K562 (cell line): ENCODE results near the gene LAMA2. TPM values are rescaled to one million over a fixed set of nuclear protein-coding genes. Genes with fewer than 3 reads are reported as not detected.

ENCODE experiments used
- ATAC-seq: fragments of 200-7000 bp; cut with Tn5 transposase; 3 replicates; pipeline ENCODE4 v1.9.1; 2020; ENCODE audit warnings: moderate library complexity
- BruUV-seq: library from RNA; stranded (reverse); fragments of 400-500 nt; replicated peaks from 2 replicates; lab custom pipeline; 2021; lab: Mats Ljungman, UMichigan
- CTCF ChIA-PET: fragments of 300-600 bp; formaldehyde crosslinking; extraction: SDS; loops from one replicate; lab custom pipeline; 2021; ENCODE audit warnings: low intra/inter-chr PET ratio; lab: Yijun Ruan, JAX
- POLR2A ChIA-PET: fragments of 300-600, 350-650 bp; sonication (Branson Sonifier 250); formaldehyde crosslinking; extraction: SDS; loops from one replicate; lab custom pipeline; 2021; ENCODE audit warnings: antibody characterized with exemption, inconsistent platforms; lab: Yijun Ruan, JAX
- DNase-seq, 4 experiments: peaks; one replicate each; pipeline versions ENCODE4 v3.0.0 to v3.0.0-alpha.2; 2011 to 2018; ENCODE audit warnings: low spot score in 3 of 4, mixed read lengths in 3 of 4; ENCODE audit errors: extremely low read depth in 1 of 4
- FAIRE-seq: peaks from 2 replicates; lab custom pipeline; 2011; peaks lifted over from hg19 to GRCh38; lab: Jason Lieb, UNC
- H2AFZ ChIP-seq: 2 replicates; pipeline ENCODE4 v1.6.0; 2011; ENCODE audit warnings: low read depth, low read length, control low read depth, inconsistent platforms
- H3K27ac ChIP-seq: fragments of 200-600 bp; 3 replicates; pipeline ENCODE4 v1.8.0; 2011; ENCODE audit warnings: low read depth, mild to moderate bottlenecking, control low read depth, inconsistent platforms, low read length, moderate library complexity, mixed read lengths; ENCODE audit errors: extremely low read depth
- H3K27me3 ChIP-seq, 2 experiments: fragments of 300-600 bp in 1 of 2; 2 replicates in 1 of 2; 3 replicates in 1 of 2; pipeline versions ENCODE4 v1.6.0 to v1.8.0; 2011; ENCODE audit warnings: inconsistent platforms in 2 of 2, low read length in 2 of 2, mild to moderate bottlenecking in 1 of 2, mixed read lengths in 1 of 2, moderate library complexity in 1 of 2; ENCODE audit not compliant: control insufficient read depth in 2 of 2, insufficient read depth in 2 of 2
- H3K36me3 ChIP-seq: fragments of 300-600 bp; 3 replicates; pipeline ENCODE4 v1.8.0; 2011; ENCODE audit warnings: mild to moderate bottlenecking, low read length, inconsistent platforms; ENCODE audit not compliant: control insufficient read depth, insufficient read depth
- H3K4me1 ChIP-seq, 2 experiments: fragments of 200-600 bp in 1 of 2; replicated peaks in 1 of 2; 2 replicates in 1 of 2; 3 replicates in 1 of 2; pipeline versions ENCODE4 v1.5.1 to v1.8.0; 2011; ENCODE audit warnings: inconsistent platforms in 2 of 2, low read length in 2 of 2, mild to moderate bottlenecking in 1 of 2, mixed read lengths in 1 of 2, moderate library complexity in 1 of 2; ENCODE audit not compliant: control insufficient read depth in 2 of 2, insufficient read depth in 2 of 2
- H3K4me2 ChIP-seq: 2 replicates; pipeline ENCODE4 v1.6.1; 2011; ENCODE audit warnings: low read length, control low read depth, inconsistent platforms, mixed read lengths; ENCODE audit not compliant: insufficient read depth
- H3K4me3 ChIP-seq: fragments of 200-600 bp; sonication (generic), shearing (Covaris generic); 2 replicates; pipeline ENCODE4 v1.5.1; 2016; ENCODE audit warnings: control low read depth, inconsistent platforms
- H3K79me2 ChIP-seq: fragments of 200-600 bp; 3 replicates; pipeline ENCODE4 v1.8.0; 2011; ENCODE audit warnings: low read length, inconsistent platforms; ENCODE audit not compliant: control insufficient read depth, insufficient read depth
- H3K9ac ChIP-seq, 2 experiments: 2 replicates each; pipeline versions ENCODE4 v1.6.0 to v1.6.1; 2011; ENCODE audit warnings: low read depth in 2 of 2, low read length in 2 of 2, control low read depth in 1 of 2, inconsistent platforms in 1 of 2, mild to moderate bottlenecking in 1 of 2, mixed read lengths in 1 of 2; ENCODE audit not compliant: insufficient read depth in 1 of 2
- H3K9me1 ChIP-seq: one replicate; pipeline ENCODE4 v1.6.0; 2011; ENCODE audit warnings: inconsistent platforms, mild to moderate bottlenecking, low read length, moderate library complexity; ENCODE audit not compliant: control insufficient read depth, insufficient read depth
- H3K9me3 ChIP-seq: replicated peaks from 2 replicates; pipeline ENCODE4 v1.5.1; 2011; ENCODE audit warnings: low read depth, low read length, inconsistent platforms; ENCODE audit not compliant: control insufficient read depth, insufficient read depth
- H4K20me1 ChIP-seq: replicated peaks from 2 replicates; pipeline ENCODE4 v1.6.1; 2011; ENCODE audit warnings: low read length, inconsistent platforms, mixed read lengths; ENCODE audit not compliant: control insufficient read depth, insufficient read depth
- CXXC5 ChIP-seq: fragments of 250-450 bp; sonication (Bioruptor Pico); IDR thresholded peaks from 2 replicates; pipeline ENCODE4 v1.8.0; 2022; ENCODE audit warnings: inconsistent platforms, mild to moderate bottlenecking, moderate library complexity
- FOXA3 ChIP-seq, 2 experiments: fragments of 450-650 bp in 1 of 2; sonication (generic) in 1 of 2; formaldehyde crosslinking; IDR thresholded peaks in 1 of 2; conservative IDR thresholded peaks in 1 of 2; 2 replicates each; pipeline versions ENCODE4 v1.4.0 to v1.8.0; 2020 to 2022; ENCODE audit warnings: mild to moderate bottlenecking in 2 of 2, missing genetic modification reagents in 1 of 2
- GTF2E2 ChIP-seq: fragments of 200-800 bp; sonication (Bioruptor generic); IDR thresholded peaks from 2 replicates; pipeline ENCODE4 v1.6.1; 2016; ENCODE audit warnings: missing genetic modification characterization, missing compliant biosample characterization
- POLR2A ChIP-seq: fragments of 450-650 bp; conservative IDR thresholded peaks from 2 replicates; pipeline ENCODE4 v1.6.1; 2016
- SPI1 ChIP-seq: IDR thresholded peaks from 2 replicates; pipeline ENCODE4 v1.6.1; 2011; ENCODE audit warnings: low read depth, low read length, control low read depth, borderline replicate concordance
- ZNF263 ChIP-seq: sonication (generic); formaldehyde crosslinking; IDR thresholded peaks from 2 replicates; pipeline ENCODE4 v1.8.0; 2022; ENCODE audit warnings: mild to moderate bottlenecking, missing genetic modification reagents, borderline replicate concordance
- ZNF347 ChIP-seq: fragments of 450-650 bp; formaldehyde crosslinking; IDR thresholded peaks from 2 replicates; pipeline ENCODE4 v1.4.0; 2020; ENCODE audit warnings: low read depth, mild to moderate bottlenecking, moderate library complexity
- ZNF518B ChIP-seq: fragments of 250-450 bp; sonication (Bioruptor Pico); IDR thresholded peaks from 2 replicates; pipeline ENCODE4 v1.5.0; 2021; ENCODE audit warnings: mild to moderate bottlenecking, moderate library complexity
- WGBS: fragments of 100-300 bp; shearing (Covaris generic); methylation state at CpG from one replicate; pipeline ENCODE4 v1.1.6; 2016; ENCODE audit warnings: low coverage, mixed read lengths; ENCODE audit not compliant: insufficient coverage; ENCODE audit errors: missing lambda C conversion rate; 5-methylcytosine and 5-hydroxymethylcytosine counted together
- in situ Hi-C: fragments of 300-500 bp; cut with MboI; formaldehyde crosslinking; loops from 4 replicates; pipeline ENCODE4 v1.15.0; 2018; ENCODE audit warnings: inconsistent platforms, mixed read lengths
- intact Hi-C: fragments of 100-400 bp; cut with micrococcal nuclease; formaldehyde crosslinking; loops from 2 replicates; pipeline ENCODE4 v1.14.2; 2022
- polyA plus RNA-seq, 8 experiments: library from polyadenylated mRNA; depleted of rRNA in 4 of 8; stranded (reverse) in 5 of 8; unstranded in 3 of 8; fragments of >200 nt; fragmentation: Nextera tagmentation in 2 of 8; fragmentation: Illumina TruSeq in 1 of 8; extraction: Ambion mirVana in 2 of 8; extraction: Trizol in 1 of 8; gene quantifications; 2 replicates each; pipeline versions ENCODE4 v1.2.1 to v1.2.3, GENCODE V29; 2011 to 2014; ENCODE audit warnings: inconsistent platforms in 1 of 8, missing spikeins in 1 of 8
- total RNA-seq, 7 experiments: library from RNA; depleted of rRNA in 6 of 7; stranded (reverse); fragments of >200 nt in 6 of 7; fragmentation: Illumina TruSeq in 2 of 7; extraction: Trizol in 2 of 7; gene quantifications; 2 replicates each; pipeline versions ENCODE4 v1.2.1 to v1.2.3, GENCODE V29; 2011 to 2021; ENCODE audit warnings: low replicate concordance in 1 of 7
- TF ChIP-seq, protein P1 (sequence below): sonication (generic); formaldehyde crosslinking; IDR thresholded peaks from 2 replicates; pipeline ENCODE4 v1.8.1; 2022; ENCODE audit warnings: missing genetic modification reagents

The LAMA2 gene
- total and polyA plus RNA-seq, 9 of the 15 experiments (the other 6 are each of a cell fraction or from before 2014, with no cell fraction given) = 0.04 to 1.5 (median 0.36) TPM

DNA sequence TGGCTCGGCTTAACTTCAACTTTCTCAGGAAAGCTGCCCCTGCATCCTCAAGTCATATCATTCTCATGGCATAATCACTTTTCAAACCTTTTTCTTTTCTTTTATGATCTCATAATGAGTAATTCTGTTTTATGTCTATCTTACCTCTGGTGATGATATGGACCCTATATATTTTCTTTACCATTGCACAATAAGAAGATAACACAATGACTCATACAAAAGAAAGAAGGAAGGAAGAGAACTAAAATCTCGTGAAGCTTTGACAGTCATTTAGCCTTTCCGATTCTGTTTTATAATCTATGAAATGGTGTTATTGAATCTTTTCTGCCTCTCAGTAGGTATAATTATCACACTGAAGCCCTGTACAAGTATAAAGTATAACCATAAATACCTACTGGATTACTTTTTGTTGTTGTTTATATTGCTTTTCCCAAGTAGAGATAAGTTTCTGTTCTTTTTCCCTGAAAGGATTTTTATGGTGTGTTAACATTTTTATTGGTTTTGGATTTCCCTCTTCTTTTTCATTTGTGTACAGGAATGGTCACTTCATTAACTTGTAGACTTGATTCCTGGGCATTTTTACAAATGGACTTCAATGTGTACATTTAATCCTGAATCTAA lies 300.9 kb downstream of the LAMA2 start:
- Histone ChIP-seq H3K4me1 (no peaks in the 10 kb centered on the region), H3K4me2 (no peak overlapping the region), H3K79me2 (no peaks in the 10 kb centered on the region), H3K27ac (no peak overlapping the region), H3K9me1 (no peaks in the 10 kb centered on the region), H3K36me3 (no peaks in the 10 kb centered on the region), H4K20me1 (no peaks in the 10 kb centered on the region), H2AFZ (no peak overlapping the region), H3K27me3 (no peaks in the 10 kb centered on the region), H3K9me3 (no peaks in the 10 kb centered on the region), H3K4me3 (no peak overlapping the region), H3K9ac (no peak overlapping the region)
- WGBS = 0% methylated on average over 3 of the region's 3 CpGs
- intact Hi-C loops = no loop called here
- CTCF ChIA-PET = no interaction called here
- no peak for FAIRE-seq
- ATAC-seq = no peak
- TF ChIP-seq POLR2A (no peak), FOXA3 (CRISPR knock-in tag; conservative IDR thresholded peaks at IDR 0.05 in 1 of 2, IDR thresholded peaks at IDR 0.05 in 1 of 2) (no peak), ZNF347 (CRISPR knock-in tag) (no peak), SPI1 (no peak), CXXC5 (CRISPR knock-in tag) (no peak), GTF2E2 (tag) (no peak)
- POLR2A ChIA-PET = no interaction called here
- in situ Hi-C loops = no loop called here
- no peak for DNase-seq
- no TSS peak for BruUV-seq

GRCh38 chr6:129184324-129184723 lies 301.4 kb downstream of the LAMA2 start:
- H3K27me3 ChIP-seq = no peaks in the 10 kb centered on the region

More at GRCh38 chr6:129184324-129184723, 301.4 kb downstream of the LAMA2 start:
- H4K20me1 ChIP-seq = no peaks in the 10 kb centered on the region
- FAIRE-seq (no peak), DNase-seq (no peak), ATAC-seq (no peak)
- POLR2A ChIA-PET = no interaction called here
- no peak overlapping the region for H3K27ac ChIP-seq
- TF ChIP-seq ZNF518B (CRISPR knock-in tag) (no peak), ZNF263 (no peak)
- TF ChIP-seq, protein P1, sequence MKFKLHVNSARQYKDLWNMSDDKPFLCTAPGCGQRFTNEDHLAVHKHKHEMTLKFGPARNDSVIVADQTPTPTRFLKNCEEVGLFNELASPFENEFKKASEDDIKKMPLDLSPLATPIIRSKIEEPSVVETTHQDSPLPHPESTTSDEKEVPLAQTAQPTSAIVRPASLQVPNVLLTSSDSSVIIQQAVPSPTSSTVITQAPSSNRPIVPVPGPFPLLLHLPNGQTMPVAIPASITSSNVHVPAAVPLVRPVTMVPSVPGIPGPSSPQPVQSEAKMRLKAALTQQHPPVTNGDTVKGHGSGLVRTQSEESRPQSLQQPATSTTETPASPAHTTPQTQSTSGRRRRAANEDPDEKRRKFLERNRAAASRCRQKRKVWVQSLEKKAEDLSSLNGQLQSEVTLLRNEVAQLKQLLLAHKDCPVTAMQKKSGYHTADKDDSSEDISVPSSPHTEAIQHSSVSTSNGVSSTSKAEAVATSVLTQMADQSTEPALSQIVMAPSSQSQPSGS = no peak
- H3K9me3 ChIP-seq = no peaks in the 10 kb centered on the region
- no peak overlapping the region for H3K4me2 ChIP-seq
- BruUV-seq = no TSS peak
- no peaks in the 10 kb centered on the region for H3K9me1 ChIP-seq
- intact Hi-C loops (no loop called here), in situ Hi-C loops (no loop called here)
- no peaks in the 10 kb centered on the region for H3K4me1 ChIP-seq
- 0% methylated on average over 3 of the region's 3 CpGs for WGBS
- no peak overlapping the region for H3K4me3 ChIP-seq
- CTCF ChIA-PET = no interaction called here
- H3K36me3 ChIP-seq = no peaks in the 10 kb centered on the region
- H3K79me2 ChIP-seq = no peaks in the 10 kb centered on the region
- H3K9ac ChIP-seq = no peak overlapping the region
- H2AFZ ChIP-seq = no peak overlapping the region
